Brain microvascular endothelial cell (primary cell): ENCODE results near the gene FHL2.
A peak's percentile ranks its signal among the peaks of the same experiment; 100 is the strongest.

ENCODE experiments used
- DNase-seq: peaks from one replicate; pipeline ENCODE4 v3.0.0-alpha.2; 2020
- H3K27ac ChIP-seq: fragments of 250-450 bp; sonication (Bioruptor Pico); 2 replicates; pipeline ENCODE4 v1.5.1; 2020; ENCODE audit warnings: mild to moderate bottlenecking, moderate library complexity
- H3K27me3 ChIP-seq: fragments of 250-450 bp; sonication (Bioruptor Pico); replicated peaks from 2 replicates; pipeline ENCODE4 v1.5.1; 2020; ENCODE audit warnings: mild to moderate bottlenecking
- H3K36me3 ChIP-seq: fragments of 250-450 bp; sonication (Bioruptor Pico); replicated peaks from 2 replicates; pipeline ENCODE4 v1.5.1; 2020; ENCODE audit warnings: mild to moderate bottlenecking
- H3K4me3 ChIP-seq: 2 replicates; pipeline ENCODE4 v1.5.1; 2011; ENCODE audit warnings: low read depth, mild to moderate bottlenecking, control low read depth, low read length, moderate library complexity
- in situ Hi-C: cut with HindIII; loops from 2 replicates; pipeline ENCODE4 v1.10.0; 2017; ENCODE audit warnings: low sequenced_read_pairs, low pct_ligation_motif_present
- TF ChIP-seq, protein P1 (sequence below): IDR thresholded peaks from 2 replicates; pipeline ENCODE4 v1.5.1; 2011; ENCODE audit warnings: low read depth, mild to moderate bottlenecking, moderate library complexity, low read length, control low read depth, inconsistent platforms; ENCODE audit errors: missing control alignments

Gene FHL2

DNA sequence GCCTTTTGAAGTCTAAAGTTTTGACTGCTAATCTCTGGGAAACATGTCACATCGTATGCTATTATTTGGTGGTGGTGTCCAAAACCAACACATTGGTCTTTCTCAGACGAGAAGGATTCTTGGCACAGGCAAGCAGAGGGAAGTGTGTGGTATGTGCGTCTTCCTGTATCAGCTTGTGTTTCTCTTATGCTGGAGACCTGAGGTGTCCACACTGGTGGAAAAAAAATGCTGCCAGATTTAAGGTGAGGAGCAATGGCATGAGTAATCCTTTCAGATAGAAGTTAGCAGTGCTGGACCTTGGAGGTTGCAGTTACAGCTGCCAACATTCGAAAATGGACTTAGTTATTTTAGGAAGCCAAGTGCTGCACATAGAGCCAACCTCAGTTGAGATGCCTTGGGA, 11.7 kb upstream of the FHL2 start:
- Histone ChIP-seq H3K4me3 (no peak overlapping the region), H3K36me3 (no peaks in the 10 kb centered on the region), H3K27ac (no peak overlapping the region), H3K27me3 (no peaks in the 10 kb centered on the region)
- TF ChIP-seq, protein P1, sequence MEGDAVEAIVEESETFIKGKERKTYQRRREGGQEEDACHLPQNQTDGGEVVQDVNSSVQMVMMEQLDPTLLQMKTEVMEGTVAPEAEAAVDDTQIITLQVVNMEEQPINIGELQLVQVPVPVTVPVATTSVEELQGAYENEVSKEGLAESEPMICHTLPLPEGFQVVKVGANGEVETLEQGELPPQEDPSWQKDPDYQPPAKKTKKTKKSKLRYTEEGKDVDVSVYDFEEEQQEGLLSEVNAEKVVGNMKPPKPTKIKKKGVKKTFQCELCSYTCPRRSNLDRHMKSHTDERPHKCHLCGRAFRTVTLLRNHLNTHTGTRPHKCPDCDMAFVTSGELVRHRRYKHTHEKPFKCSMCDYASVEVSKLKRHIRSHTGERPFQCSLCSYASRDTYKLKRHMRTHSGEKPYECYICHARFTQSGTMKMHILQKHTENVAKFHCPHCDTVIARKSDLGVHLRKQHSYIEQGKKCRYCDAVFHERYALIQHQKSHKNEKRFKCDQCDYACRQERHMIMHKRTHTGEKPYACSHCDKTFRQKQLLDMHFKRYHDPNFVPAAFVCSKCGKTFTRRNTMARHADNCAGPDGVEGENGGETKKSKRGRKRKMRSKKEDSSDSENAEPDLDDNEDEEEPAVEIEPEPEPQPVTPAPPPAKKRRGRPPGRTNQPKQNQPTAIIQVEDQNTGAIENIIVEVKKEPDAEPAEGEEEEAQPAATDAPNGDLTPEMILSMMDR, result no peak
- no peak for DNase-seq
- in situ Hi-C loops, result no loop called here

DNA sequence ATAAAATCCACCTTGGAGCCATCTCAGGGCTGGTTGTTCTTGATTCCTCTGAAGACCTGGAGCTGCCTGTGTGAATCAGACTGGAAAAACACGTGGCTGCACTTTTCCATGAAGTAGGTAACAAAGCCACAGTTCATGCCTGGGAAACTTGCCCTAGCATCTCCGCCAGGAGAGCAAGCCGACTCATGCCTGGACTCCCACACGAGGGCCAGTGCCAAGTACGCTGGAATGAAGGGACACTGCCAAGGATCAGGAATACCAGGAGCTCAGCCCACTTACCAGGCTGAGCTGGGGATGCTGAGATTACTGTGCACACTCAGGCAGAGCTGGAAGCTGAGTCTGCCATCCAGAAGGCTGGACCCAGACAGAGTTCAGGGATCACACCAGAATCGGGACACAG, 10.9 kb upstream of the FHL2 start:
- in situ Hi-C loops, result no loop called here
- Histone ChIP-seq H3K36me3 (no peaks in the 10 kb centered on the region), H3K4me3 (no peak overlapping the region), H3K27me3 (no peaks in the 10 kb centered on the region), H3K27ac (no peak overlapping the region)
- TF ChIP-seq, protein P1, result no peak
- DNase-seq, result no peak

DNA sequence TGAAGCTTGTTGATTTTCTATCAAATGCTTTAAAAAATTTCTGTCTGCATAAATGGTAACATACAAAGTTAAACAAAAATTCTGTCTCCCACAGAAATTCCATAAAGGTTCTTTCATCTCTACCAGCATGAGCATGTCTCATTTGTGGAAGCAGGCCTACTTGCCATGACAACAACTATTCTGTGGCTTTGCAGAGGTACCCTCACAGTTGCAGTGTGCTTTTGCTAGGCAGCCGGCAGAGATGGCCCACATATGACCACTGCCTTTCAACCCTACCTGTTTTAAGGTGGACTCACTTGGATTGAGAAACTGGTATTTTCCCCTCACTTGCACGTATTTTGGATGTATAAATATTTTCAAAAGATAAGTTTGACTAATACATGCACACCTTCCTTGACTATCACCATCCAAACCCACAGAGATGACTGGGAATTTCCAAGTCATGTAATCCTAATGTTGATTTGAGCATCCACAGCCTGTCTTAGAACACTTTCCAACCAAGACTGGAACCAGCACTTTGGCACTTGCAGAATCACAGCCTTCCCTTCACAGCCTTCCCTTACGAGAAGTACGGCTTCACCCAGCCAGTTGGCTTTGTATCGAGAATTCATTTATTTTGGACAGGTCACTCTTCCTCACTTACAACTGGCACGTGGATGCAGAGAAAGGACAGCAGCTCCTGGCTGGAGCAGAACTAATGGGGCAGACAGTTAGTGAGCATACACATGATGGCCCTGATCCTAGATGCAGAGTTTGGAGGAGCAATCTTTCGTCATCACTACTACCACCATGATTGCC, 9.3 kb upstream of the FHL2 start:
- H3K36me3 ChIP-seq, result no peaks in the 10 kb centered on the region
- H3K27ac ChIP-seq, result no peak overlapping the region

DNA sequence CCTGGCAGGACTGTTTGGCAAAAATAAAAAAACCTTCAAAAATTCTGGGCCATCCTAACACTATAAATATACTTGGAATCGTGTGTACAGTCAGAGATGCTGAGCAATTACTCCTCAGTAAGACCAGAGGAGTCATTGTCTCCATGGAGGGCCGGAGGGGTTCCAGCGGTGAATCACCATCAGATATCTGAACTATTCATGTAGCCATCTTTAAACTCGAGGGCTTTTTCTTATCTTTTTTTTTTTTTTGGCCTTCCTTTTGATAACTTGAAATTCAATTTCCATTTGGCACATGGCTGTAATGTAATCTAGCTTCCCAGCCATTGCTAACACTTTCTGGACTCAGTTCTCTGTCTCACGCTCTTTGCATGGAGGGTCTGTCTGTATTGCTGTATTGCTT, 7.4 kb upstream of the FHL2 start:
- in situ Hi-C loops, result no loop called here
- peak; percentile 93 for DNase-seq
- no peak overlapping the region for H3K4me3 ChIP-seq
- H3K27me3 ChIP-seq, result no peaks in the 10 kb centered on the region
- TF ChIP-seq, protein P1, result no peak
- H3K36me3 ChIP-seq, result no peaks in the 10 kb centered on the region
- peak overlapping the region; percentile 69 for H3K27ac ChIP-seq

More for the DNA sequence above, 9.3 kb upstream of the FHL2 start:
- Histone ChIP-seq H3K27me3 (no peaks in the 10 kb centered on the region), H3K4me3 (no peak overlapping the region)
- in situ Hi-C loops, result no loop called here
- TF ChIP-seq, protein P1, result no peak
- DNase-seq, result no peak

DNA sequence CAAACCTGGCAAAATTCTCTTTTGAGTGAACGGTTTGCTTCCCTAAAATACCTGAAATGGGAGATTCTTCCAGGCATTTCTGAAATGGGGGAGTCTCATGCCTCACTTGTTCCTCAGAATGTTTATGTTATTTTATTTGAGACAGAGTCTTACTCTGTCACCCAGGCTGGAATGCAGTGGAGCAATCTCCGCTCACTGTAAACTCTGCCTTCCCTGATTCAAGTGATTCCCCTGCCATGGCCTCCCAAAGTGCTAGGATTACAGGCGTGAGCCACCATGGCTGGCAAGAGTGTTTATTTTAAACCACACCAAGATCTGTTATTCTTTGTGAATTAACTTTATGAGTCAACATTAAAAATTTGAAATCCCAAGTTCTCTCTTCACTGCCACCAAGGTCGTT, 6.4 kb upstream of the FHL2 start:
- Histone ChIP-seq H3K4me3 (no peak overlapping the region), H3K27me3 (no peaks in the 10 kb centered on the region), H3K36me3 (no peaks in the 10 kb centered on the region), H3K27ac (peak overlapping the region; percentile 69)
- no peak for DNase-seq
- TF ChIP-seq, protein P1, result no peak
- in situ Hi-C loops, result no loop called here

DNA sequence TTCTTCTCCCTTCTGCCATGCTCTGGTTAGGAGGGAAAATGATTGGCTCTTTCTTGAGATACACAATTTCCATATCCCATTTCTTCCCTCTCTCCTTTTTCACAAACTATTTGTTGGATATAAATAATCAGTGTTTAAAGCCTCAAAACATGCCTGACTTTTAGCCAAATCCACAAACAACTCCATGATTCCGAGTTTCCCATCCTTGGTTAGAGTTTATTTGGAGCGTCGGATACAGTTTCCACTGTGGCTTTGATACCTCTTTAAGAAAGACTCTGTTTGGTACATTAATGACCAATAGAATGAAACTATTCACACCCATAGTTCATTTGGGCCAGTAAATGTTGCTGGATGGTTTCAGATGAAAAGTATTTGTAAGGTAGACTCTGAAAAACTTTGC, 5.9 kb upstream of the FHL2 start:
- H3K4me3 ChIP-seq, result no peak overlapping the region
- H3K27me3 ChIP-seq, result no peaks in the 10 kb centered on the region
- in situ Hi-C loops, result no loop called here
- TF ChIP-seq, protein P1, result no peak
- no peaks in the 10 kb centered on the region for H3K36me3 ChIP-seq
- peak overlapping the region; percentile 69 for H3K27ac ChIP-seq
- DNase-seq, result no peak
